Regular cardiac myocyte (primary cell): ENCODE data around the gene ADAM10. TPM values are rescaled to one million over a fixed set of nuclear protein-coding genes. Genes with fewer than 3 reads are reported as not detected.

Experiments used
- total RNA-seq: library from RNA; depleted of rRNA; stranded (reverse); fragments of >200 nt; gene quantifications from 2 replicates; pipeline ENCODE4 v1.2.3, GENCODE V29; 2014

The ADAM10 gene, protein sequence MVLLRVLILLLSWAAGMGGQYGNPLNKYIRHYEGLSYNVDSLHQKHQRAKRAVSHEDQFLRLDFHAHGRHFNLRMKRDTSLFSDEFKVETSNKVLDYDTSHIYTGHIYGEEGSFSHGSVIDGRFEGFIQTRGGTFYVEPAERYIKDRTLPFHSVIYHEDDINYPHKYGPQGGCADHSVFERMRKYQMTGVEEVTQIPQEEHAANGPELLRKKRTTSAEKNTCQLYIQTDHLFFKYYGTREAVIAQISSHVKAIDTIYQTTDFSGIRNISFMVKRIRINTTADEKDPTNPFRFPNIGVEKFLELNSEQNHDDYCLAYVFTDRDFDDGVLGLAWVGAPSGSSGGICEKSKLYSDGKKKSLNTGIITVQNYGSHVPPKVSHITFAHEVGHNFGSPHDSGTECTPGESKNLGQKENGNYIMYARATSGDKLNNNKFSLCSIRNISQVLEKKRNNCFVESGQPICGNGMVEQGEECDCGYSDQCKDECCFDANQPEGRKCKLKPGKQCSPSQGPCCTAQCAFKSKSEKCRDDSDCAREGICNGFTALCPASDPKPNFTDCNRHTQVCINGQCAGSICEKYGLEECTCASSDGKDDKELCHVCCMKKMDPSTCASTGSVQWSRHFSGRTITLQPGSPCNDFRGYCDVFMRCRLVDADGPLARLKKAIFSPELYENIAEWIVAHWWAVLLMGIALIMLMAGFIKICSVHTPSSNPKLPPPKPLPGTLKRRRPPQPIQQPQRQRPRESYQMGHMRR
- total RNA-seq = 141 and 183 TPM in 2 replicates

DNA sequence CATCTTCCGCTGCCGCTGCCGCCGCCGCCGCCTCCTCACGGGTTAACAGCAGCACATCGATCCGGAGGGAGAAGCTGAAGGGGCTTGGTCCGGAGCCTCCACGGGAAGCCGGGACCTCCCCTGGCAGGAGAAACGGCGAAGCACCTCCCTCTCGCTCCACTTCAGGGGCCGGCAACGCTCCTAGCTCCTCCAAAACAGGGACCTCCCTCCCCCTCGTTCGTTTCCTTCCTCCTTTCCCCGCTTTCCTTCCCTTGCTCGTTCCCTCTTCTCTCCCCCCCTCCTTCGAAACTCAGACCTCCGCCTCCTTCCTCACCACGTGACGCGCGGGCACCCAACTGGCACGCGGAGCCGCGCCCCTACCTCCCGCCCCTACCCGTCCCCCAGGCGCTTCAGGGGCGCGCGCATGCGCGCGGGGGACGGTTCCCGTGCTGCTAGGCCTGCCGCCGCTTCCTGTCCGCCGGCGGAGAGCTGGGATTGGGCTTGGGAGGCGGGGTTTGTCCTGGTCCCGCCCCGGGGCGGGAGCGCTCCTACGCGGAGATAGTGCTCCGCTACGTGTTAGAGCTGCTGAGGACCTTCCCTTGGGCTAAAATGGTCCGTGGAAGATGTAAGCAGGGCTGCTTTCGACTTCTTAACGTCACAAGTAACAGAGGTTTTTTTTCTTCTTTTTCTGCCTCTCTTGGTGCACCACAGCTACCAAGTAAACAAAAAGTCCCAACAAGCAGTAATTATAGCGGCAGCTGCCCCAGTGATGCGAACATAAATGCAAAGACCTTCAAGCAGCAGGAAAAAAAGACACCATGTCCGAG lies at the start of gene ADAM10:
Gene ADAM10 (minus strand): TSS at position 176 of the 806 bp plus-strand sequence. CDS start 173 bp downstream, at position 3.

GRCh38 chr15:58770857-58771620 lies 21.5 kb upstream of the ADAM10 start, which contains the start of gene MINDY2:
Gene MINDY2, plus strand, starts transcription at chr15:58771302. Its CDS starts 94 bp downstream, at chr15:58771396.

Other genes starting within 250 kb of the ADAM10 start
- gene MINDY2, start 21.6 kb upstream of the ADAM10 start, total RNA-seq = 22.4 and 34.1 TPM in 2 replicates
- gene SLTM, start 184.0 kb upstream of the ADAM10 start, total RNA-seq = 47.1 and 65.9 TPM in 2 replicates
- 10.5 and 16.1 TPM in 2 replicates for gene RNF111, start 238.0 kb upstream of the ADAM10 start, total RNA-seq